Activated CD8-positive, alpha-beta memory T cell treated with anti-CD3 and anti-CD28 coated beads for 36 hours (primary cell): Measurements from ENCODE around the gene RPS15A. TPM values are rescaled to one million over a fixed set of nuclear protein-coding genes. Genes with fewer than 3 reads are reported as not detected.
"Not testable (repeated sequence)": the region's sequence is repeated elsewhere in the genome, so short reads cannot be mapped to it uniquely, and the experiment has no call there.

Experiments used
- CTCF ChIA-PET: fragments of 350-600 bp; sonication (Branson Sonifier 250); formaldehyde crosslinking; loops from one replicate; lab custom pipeline; 2021; ENCODE audit warnings: antibody characterized with exemption; lab: Charles Lee
- POLR2A ChIA-PET: fragments of 350-600 bp; sonication (Branson Sonifier 250); formaldehyde crosslinking; loops from one replicate; lab custom pipeline; 2021; ENCODE audit warnings: antibody characterized with exemption; lab: Charles Lee
- total RNA-seq, 2 experiments: library from RNA; stranded (reverse); gene quantifications; one replicate each; pipeline ENCODE4 v1.2.3, GENCODE V29; 2021

The RPS15A gene
- total RNA-seq, 2 experiments from 2014 or later, result 1,651 to 1,670 TPM

DNA sequence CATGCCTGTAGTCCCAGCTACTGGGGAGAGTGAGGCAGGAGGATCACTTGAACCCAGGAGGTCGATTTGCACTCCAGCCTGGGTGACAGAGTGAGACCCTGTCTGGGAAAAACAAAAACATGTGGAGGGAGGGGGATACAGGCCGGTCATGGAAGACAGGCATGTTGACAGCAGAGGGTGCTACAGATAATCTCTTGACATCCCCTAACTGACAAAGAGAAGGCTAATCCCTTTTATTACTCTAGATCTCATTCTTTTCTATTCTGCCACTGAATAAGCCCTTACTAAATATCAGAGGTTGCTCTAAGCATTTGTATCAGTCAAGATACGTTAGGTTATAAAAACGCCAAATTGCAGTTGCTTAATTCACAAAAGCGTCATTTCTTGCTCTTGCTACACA lies 13.8 kb downstream of the RPS15A start:
- POLR2A ChIA-PET, CTCF ChIA-PET: not testable (repeated sequence)

DNA sequence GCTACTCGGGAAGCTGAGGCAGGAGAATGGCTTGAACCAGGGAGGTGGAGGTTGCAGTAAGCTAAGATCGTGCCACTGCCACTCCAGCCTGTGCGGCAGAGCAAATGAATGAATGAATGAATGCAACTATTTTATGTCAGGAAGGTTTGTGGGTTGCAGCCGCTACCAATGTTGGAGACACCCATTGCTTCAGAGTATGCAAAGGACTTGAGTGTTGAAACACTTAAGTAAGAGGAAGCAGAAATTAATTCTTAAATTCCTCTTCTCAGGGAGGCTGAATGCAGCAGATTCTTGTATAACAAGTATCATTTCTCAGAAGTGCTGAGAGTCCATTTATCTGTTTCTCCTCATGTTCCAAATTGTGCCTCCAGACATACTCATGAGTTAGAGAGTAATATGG lies 15.5 kb downstream of the RPS15A start:
- CTCF ChIA-PET, result interaction anchor here (0.6 kb wide), 1 partner anchor 28 kb away, joined by 6 read pairs; no protein-coding TSS in a partner anchor
- POLR2A ChIA-PET, result not testable (repeated sequence)

DNA sequence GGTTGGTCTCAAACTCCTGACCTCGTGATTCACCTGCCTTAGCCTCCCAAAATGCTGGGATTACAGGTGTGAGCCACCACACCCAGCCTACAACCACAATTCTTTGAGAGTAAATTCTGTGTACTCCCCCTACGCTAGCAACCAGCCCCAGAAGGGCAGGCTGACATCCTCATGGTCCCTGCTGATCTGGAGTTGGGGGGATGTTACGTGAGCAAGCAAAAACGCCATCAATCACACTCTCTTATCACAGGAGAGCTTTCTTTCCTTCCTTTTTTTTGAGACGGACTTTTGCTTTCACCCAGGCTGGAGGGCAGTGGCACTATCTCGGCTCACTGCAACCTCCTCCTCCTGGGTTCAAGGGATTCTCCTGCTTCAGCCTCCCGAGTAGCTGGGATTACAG lies 18.0 kb downstream of the RPS15A start:
- POLR2A ChIA-PET, result interaction anchor here (1.7 kb wide), 1 partner anchor 11 kb away, joined by 7 read pairs; no protein-coding TSS in a partner anchor
- CTCF ChIA-PET, result not testable (repeated sequence)

DNA sequence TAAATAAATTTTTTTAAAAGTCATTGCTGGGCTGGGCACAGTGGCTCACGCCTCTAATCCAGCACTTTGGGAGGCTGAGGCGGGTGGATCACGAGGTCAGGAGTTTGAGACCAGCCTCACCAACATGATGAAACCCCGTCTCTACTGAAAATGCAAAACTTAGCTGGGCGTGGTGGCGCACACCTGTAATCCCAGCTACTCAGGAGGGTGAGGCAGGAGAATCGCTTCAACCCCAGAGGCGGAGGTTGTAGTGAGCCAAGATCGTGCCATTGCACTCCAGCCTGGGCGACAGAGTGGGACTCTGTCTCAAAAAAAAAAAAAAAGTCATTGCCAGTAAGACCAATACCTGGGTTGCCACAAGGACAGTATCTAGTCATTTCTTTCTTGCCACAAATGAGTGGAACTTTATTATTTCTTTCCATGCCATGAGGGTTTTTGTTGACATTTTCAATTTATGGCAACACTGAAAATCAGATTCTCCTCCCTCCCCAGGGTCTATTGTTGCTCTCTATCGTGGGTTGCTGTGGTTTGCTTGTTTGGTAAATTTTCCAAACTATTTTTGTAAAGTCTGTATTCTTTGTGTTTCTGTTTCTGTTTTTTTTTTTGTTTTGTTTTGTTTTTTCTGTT lies 19.7 kb downstream of the RPS15A start:
- POLR2A ChIA-PET, result interaction anchor here (1.0 kb wide), 1 partner anchor 17 kb away, joined by 4 read pairs; no protein-coding TSS in a partner anchor
- CTCF ChIA-PET, result not testable (repeated sequence)

DNA sequence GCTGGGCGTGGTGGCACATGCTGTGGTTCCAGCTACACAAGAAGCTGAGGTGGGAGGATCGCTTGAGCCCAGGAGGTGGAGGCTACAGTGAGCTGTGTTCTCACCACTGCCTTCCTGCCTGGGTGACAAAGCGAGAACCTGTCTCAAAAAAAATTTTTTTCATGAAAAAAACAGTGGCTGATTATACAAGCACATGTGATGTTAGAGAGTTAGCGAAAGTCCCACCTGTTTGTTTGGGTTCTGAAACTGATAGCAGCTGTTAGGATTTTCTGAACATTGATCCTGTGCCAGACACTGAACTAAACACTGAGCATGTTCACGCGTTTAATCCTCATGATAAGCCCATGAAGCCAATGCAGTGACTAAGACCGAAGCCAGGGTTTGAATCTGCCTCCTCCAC lies 22.9 kb downstream of the RPS15A start:
- POLR2A ChIA-PET, result interaction anchor here (1.0 kb wide), 2 partner anchors 16 to 20 kb away, joined by 3 to 4 read pairs; no protein-coding TSS in a partner anchor
- CTCF ChIA-PET, result not testable (repeated sequence)

DNA sequence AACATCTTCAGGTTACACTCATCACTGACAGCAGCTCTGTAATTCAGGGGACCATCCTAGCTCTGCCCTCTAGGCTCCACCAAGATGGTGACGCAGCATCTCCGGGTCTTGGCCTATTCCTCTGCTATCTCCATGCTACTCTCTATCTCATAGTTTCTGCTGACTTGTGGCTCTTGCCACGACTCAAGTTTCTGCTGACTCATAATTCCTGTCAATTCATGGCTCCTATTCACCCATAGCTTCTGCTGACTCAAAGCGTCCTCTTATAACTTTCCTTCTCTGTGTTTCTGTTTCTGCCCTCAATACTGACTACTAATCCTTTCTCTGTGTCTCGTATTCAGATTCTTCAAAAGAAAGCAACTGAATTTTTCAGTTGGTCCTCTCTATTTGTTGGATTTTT lies 27.4 kb downstream of the RPS15A start:
- CTCF ChIA-PET, POLR2A ChIA-PET: not testable (repeated sequence)

DNA sequence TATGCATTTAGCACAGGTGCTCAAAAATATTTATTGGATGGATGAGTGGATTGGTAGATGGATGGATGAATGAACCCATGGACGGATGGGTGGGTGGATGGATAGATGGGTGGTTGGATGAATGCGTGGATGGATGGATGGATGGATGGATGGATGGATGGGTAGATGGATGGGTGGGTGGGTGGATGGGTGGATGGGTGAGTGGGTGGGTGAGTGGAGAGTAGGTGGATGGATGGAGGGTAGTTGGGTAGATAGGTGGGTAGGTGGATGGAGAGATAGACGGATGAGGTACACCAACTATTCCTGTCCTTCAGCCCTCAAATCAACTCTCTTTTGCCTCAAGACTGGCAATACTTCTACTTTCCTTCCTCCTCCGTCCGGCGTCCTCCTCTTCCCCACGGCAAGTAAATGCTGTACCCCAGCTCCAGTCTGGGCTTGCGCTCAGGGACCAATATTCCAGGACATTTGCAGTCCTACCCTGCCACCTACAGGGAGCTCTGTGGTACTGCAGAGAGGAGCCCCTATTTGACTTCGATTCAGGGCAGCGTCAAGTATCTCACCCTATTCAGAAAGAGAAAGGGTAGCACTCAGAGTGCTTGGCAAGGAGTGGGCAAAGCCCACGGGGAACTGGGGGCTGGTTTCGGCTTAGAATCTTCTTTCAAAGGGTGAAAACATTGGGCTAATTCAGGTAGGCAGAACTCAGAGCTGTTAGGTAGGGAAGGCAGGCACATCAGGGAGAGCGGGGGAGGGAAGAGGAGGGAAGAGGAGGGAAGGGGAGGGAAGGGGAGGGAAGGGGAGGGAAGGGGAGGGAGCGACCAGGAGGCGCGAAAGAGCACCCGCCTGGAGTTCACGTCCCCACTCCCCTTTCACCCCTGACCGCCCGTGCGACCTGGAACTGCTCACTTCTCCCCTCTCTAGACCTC lies 30.3 kb downstream of the RPS15A start:
- CTCF ChIA-PET, result not testable (repeated sequence)

DNA sequence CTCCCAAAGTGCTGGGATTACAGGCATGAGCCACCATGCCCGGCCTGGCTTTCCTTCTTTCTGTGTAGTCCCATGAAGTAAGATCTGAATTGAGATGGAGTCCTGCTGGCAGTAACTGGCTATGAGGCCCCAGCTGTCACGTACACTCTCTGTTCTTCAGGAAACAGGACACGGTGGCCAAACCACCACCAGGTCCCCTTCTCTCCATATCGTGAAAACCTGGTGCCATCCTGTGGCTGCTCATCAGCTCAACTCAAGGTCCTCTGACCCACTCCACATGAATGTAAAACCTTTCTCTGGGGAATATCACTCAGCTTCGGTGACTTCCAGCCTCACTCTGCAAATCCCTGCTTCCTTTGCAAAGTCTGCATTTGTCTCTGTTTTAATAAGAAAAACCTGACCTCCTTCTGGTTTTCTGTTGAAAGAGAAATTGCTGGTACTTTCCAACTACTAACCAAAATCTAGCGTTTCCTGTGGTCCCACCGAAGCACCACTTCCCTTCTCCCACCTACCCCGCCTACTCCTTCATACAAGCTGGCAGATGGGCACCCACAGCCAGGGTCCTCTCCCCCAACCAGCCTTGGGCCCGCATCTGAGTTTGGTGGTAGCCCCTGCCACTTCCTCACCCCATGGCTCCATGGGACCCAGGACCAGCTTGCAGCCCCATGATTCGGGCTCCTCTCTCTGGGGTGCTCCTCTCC lies 32.0 kb downstream of the RPS15A start:
- POLR2A ChIA-PET, result not testable (repeated sequence)

More for the DNA sequence above, 30.3 kb downstream of the RPS15A start:
- POLR2A ChIA-PET, result not testable (repeated sequence)

DNA sequence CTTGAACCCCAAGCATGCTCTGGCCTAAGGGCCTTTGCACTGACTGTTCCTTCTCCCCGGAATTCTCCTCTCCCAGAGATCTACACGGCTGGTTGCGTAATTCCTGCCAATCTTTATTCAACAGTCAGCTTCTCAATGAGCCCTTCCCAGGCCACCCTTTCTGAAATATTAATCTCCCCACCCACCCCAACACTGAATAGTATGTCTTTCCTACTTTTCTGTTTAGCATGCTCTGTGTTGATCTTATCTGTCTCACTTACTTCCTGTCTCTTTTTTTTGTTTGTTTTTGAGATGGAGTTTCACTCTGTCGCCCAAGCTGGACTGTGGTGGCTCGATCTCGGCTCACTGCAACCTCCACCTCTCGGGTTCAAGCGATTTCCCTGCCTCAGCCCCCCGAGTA lies 33.5 kb downstream of the RPS15A start:
- POLR2A ChIA-PET, result not testable (repeated sequence)

More for the DNA sequence above, 32.0 kb downstream of the RPS15A start:
- CTCF ChIA-PET, result not testable (repeated sequence)

DNA sequence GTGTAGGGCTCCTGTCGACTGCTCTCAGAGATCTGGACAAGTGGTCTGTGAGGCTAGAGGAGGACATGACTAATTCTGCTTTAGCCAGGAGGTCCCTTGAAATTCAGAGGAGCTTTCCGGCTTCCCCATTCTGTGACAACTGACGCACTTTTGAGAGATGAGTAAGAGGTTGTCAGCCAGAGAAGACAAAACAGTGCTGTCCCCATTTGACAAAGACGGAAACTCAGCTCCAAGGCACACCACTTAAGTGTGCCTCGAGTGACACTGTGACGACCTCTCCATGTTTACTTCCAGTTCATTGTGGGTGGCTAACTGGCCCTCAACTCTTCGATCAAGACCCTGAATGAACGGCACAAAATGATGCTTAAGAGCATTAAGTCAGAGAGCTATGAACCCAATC lies 47.3 kb downstream of the RPS15A start:
- CTCF ChIA-PET, POLR2A ChIA-PET: not testable (repeated sequence)

More for the DNA sequence above, 33.5 kb downstream of the RPS15A start:
- CTCF ChIA-PET, result not testable (repeated sequence)

DNA sequence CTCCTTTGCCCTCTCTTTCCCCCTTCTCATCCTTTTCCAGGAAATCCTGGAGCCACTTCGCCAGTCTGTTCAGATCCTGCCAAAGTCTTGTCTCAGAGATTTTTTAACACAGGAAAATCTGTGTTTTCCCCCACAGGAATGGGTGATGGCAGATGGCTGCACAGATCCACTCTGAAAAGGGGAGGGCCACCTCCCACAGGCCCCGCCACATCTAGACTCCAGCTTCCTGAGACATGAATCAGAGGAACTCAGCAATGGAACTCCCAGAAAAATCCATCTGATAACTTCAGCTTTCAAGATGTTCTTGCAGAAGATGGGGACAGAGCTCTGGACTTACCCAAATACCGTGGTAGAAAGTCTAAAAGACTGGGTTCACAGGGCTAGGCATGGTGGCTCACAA lies 50.1 kb downstream of the RPS15A start:
- POLR2A ChIA-PET, CTCF ChIA-PET: not testable (repeated sequence)

DNA sequence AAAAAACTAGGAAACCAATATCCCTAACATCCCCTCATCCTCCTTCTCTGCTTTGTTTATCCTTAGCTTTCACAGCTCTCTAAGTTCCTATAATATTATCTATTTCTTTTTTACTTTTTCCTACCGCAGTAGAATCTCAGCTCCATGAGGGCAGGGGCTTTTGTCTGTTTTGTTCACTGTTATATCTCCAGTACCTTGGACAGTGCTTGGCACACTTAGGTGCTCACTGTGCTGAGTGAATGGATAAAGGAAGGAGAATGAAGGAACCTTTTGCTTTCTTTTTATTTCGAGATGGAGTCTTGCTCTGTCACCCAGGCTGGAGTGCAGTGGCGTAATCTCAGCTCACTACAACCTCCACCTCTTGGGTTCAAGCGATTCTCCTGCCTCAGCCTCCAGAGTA lies 51.4 kb downstream of the RPS15A start:
- POLR2A ChIA-PET, CTCF ChIA-PET: not testable (repeated sequence)

DNA sequence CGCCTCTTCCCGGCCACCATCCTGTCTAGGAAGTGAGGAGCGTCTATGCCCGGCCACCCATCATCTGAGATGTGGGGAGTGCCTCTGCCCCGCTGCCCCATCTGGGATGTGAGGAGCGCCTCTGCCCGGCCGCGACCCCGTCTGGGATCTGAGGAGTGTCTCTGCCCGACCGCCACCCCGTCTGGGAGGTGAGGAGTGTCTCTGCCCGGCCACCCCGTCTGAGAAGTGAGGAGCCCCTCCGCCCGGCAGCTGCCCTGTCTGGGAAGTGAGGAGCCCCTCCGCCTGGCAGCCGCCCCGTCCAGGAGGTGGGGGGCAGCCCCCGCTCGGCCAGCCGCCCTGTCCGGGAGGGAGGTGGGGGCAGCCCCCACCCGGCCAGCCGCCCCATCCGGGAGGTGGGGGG lies 55.9 kb downstream of the RPS15A start:
- POLR2A ChIA-PET, CTCF ChIA-PET: not testable (repeated sequence)

Other genes starting within 250 kb of the RPS15A start
- 10 to 100 TPM; 85.2 to 95.1 TPM for gene NOMO2, start 228.2 kb downstream of the RPS15A start, total RNA-seq
- 10 to 100 TPM; 87.1 to 88.6 TPM for gene ARL6IP1, start 11.2 kb upstream of the RPS15A start, total RNA-seq
- 10 to 100 TPM; 92.9 to 99.2 TPM for gene SMG1, start 136.1 kb upstream of the RPS15A start, total RNA-seq
- gene TMC7, start 193.6 kb upstream of the RPS15A start, total RNA-seq, result not detected